GM21381 (cell line): ENCODE measurements around the gene DTNB.
A peak's percentile ranks its signal among the peaks of the same experiment; 100 is the strongest.

Source experiments
- ATAC-seq: cut with Tn5 transposase; IDR thresholded peaks from one replicate; pipeline ENCODE4 v1.9.1; 2021; ENCODE audit warnings: mild to moderate bottlenecking, moderate library complexity; ENCODE audit not compliant: unreplicated experiment

The DTNB gene

GRCh38 chr2:25400576-25401216 is 272.7 kb downstream of the DTNB start:
- ATAC-seq = no peak

GRCh38 chr2:25400169-25400568 is 273.2 kb downstream of the DTNB start:
- ATAC-seq = no peak

GRCh38 chr2:25398534-25398933 is 274.8 kb downstream of the DTNB start:
- no peak for ATAC-seq

GRCh38 chr2:25397777-25398176 is 275.6 kb downstream of the DTNB start:
- no peak for ATAC-seq

- no peak for ATAC-seq
Measured at GRCh38 chr2:25389161-25389560, 284.2 kb downstream of the DTNB start.

GRCh38 chr2:25388491-25388890 is 284.9 kb downstream of the DTNB start:
- ATAC-seq = no peak

GRCh38 chr2:25387876-25388449 is 285.4 kb downstream of the DTNB start:
- ATAC-seq = no peak

GRCh38 chr2:25386971-25387875 is 286.2 kb downstream of the DTNB start:
- ATAC-seq = no peak

GRCh38 chr2:25385910-25386309 is 287.5 kb downstream of the DTNB start:
- no peak for ATAC-seq

- ATAC-seq = no peak
Measured at GRCh38 chr2:25383806-25384205, 289.6 kb downstream of the DTNB start.

GRCh38 chr2:25381502-25381901 is 291.9 kb downstream of the DTNB start:
- ATAC-seq = no peak

- no peak for ATAC-seq
Measured at GRCh38 chr2:25380586-25381375, 292.6 kb downstream of the DTNB start.

GRCh38 chr2:25380023-25380422 is 293.4 kb downstream of the DTNB start:
- no peak for ATAC-seq

- no peak for ATAC-seq
Measured at GRCh38 chr2:25379535-25379934, 293.8 kb downstream of the DTNB start.

- no peak for ATAC-seq
Measured at GRCh38 chr2:25378731-25379490, 294.5 kb downstream of the DTNB start.

- no peak for ATAC-seq
Measured at GRCh38 chr2:25377822-25378421, 295.5 kb downstream of the DTNB start.

GRCh38 chr2:25376750-25377621 is 296.4 kb downstream of the DTNB start:
- ATAC-seq = peak; percentile 95

- ATAC-seq = no peak
Measured at GRCh38 chr2:25375989-25376545, 297.3 kb downstream of the DTNB start.
